ENCODE data around the gene UCHL1. TPM values are rescaled to one million over a fixed set of nuclear protein-coding genes. Genes with fewer than 3 reads are reported as not detected.

The UCHL1 gene
- total RNA-seq, 4 donors from 2014 or later, result 9.8 to 43.0 (median 39.6) TPM

- TF ChIP-seq EP300 (IDR thresholded peaks at IDR 0.05) (no peak), POLR2A (IDR thresholded peaks at IDR 0.05) (no peak), POLR2AphosphoS5 (IDR thresholded peaks at IDR 0.05) (no peak)
- TF ChIP-seq, protein P1, sequence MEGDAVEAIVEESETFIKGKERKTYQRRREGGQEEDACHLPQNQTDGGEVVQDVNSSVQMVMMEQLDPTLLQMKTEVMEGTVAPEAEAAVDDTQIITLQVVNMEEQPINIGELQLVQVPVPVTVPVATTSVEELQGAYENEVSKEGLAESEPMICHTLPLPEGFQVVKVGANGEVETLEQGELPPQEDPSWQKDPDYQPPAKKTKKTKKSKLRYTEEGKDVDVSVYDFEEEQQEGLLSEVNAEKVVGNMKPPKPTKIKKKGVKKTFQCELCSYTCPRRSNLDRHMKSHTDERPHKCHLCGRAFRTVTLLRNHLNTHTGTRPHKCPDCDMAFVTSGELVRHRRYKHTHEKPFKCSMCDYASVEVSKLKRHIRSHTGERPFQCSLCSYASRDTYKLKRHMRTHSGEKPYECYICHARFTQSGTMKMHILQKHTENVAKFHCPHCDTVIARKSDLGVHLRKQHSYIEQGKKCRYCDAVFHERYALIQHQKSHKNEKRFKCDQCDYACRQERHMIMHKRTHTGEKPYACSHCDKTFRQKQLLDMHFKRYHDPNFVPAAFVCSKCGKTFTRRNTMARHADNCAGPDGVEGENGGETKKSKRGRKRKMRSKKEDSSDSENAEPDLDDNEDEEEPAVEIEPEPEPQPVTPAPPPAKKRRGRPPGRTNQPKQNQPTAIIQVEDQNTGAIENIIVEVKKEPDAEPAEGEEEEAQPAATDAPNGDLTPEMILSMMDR (IDR thresholded peaks at IDR 0.05), result no peak
- H3K27ac ChIP-seq, result no peak overlapping the region
- ATAC-seq, result no peak
- peaks cover 0 to 19% (median 10%) of the 10 kb centered on the region in 3 donors for H3K4me1 ChIP-seq
- WGBS, 2 donors (ENCODE audit: low coverage in 1 of 2), result 81 to 84% methylated on average over 4 to 9 of the region's 9 CpGs
- H3K36me3 ChIP-seq, result no peaks in the 10 kb centered on the region
- peaks cover 27% of the 10 kb centered on the region for H3K27me3 ChIP-seq
- H3K9me3 ChIP-seq, result no peaks in the 10 kb centered on the region
- no peak overlapping the region for H3K4me3 ChIP-seq
Measured at GRCh38 chr4:41260116-41260733, 3.5 kb downstream of the UCHL1 start.

DNA sequence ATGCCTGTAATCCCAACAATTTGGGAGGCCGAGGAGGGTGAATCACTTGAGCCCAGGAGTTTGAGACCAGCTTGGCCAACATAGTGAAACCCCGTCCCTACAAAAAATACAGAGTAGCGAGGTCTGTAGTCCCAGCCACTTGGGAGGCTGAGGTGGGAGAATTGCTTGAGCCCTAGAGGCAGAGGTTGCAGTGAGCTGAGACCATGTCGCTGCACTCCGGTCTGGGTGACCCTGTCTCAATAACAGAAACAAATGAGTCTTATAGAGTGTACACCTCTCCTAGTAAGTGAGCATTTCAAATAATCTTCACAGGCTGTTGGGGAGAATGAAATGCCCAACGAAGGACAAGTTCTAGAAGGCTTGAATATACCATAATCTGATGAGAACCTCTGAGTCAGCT is 5.5 kb downstream of the UCHL1 start:
- Histone ChIP-seq H3K27ac (no peak overlapping the region), H3K4me3 (no peak overlapping the region), H3K4me1 (peaks cover 0 to 8% (median 5%) of the 10 kb centered on the region in 3 donors), H3K27me3 (peaks cover 9% of the 10 kb centered on the region), H3K36me3 (no peaks in the 10 kb centered on the region), H3K9me3 (no peaks in the 10 kb centered on the region)
- ATAC-seq, result no peak
- TF ChIP-seq POLR2AphosphoS5 (IDR thresholded peaks at IDR 0.05) (no peak), EP300 (IDR thresholded peaks at IDR 0.05) (no peak), POLR2A (IDR thresholded peaks at IDR 0.05) (no peak)
- TF ChIP-seq, protein P1 (IDR thresholded peaks at IDR 0.05), result no peak
- 91% methylated on average over 2 of the region's 6 CpGs; no CpG with 5 or more reads in 1 of the 2 donors for WGBS, 2 donors (ENCODE audit: low coverage in 1 of 2)

- no peak overlapping the region for H3K4me3 ChIP-seq
- no peaks in the 10 kb centered on the region for H3K9me3 ChIP-seq
- no peaks in the 10 kb centered on the region for H3K4me1 ChIP-seq
- no peaks in the 10 kb centered on the region for H3K27me3 ChIP-seq
- H3K27ac ChIP-seq, result no peak overlapping the region
- H3K36me3 ChIP-seq, result no peaks in the 10 kb centered on the region
- 89 to 100% methylated on average over 1 of the region's 1 CpG for WGBS, 2 donors (ENCODE audit: low coverage in 1 of 2)
- no peak for ATAC-seq
- TF ChIP-seq POLR2AphosphoS5 (IDR thresholded peaks at IDR 0.05) (no peak), POLR2A (IDR thresholded peaks at IDR 0.05) (no peak), EP300 (IDR thresholded peaks at IDR 0.05) (no peak)
- TF ChIP-seq, protein P1 (IDR thresholded peaks at IDR 0.05), result no peak
Measured at GRCh38 chr4:41264212-41264611, 7.5 kb downstream of the UCHL1 start.

GRCh38 chr4:41267997-41268396 is 11.3 kb downstream of the UCHL1 start:
- Histone ChIP-seq H3K4me3 (no peak overlapping the region), H3K36me3 (no peaks in the 10 kb centered on the region), H3K27me3 (no peaks in the 10 kb centered on the region), H3K27ac (no peak overlapping the region), H3K9me3 (no peaks in the 10 kb centered on the region), H3K4me1 (no peaks in the 10 kb centered on the region)
- ATAC-seq, result no peak
- 50 to 75% methylated on average over 6 to 7 of the region's 7 CpGs for WGBS, 2 donors (ENCODE audit: low coverage in 1 of 2)
- TF ChIP-seq POLR2A (IDR thresholded peaks at IDR 0.05), result no peak
- TF ChIP-seq, protein P1 (IDR thresholded peaks at IDR 0.05), result no peak
- TF ChIP-seq EP300 (IDR thresholded peaks at IDR 0.05), result no peak
- TF ChIP-seq POLR2AphosphoS5 (IDR thresholded peaks at IDR 0.05), result no peak
